ENCODE results near the gene CDKN2C. TPM values are rescaled to one million over a fixed set of nuclear protein-coding genes. Genes with fewer than 3 reads are reported as not detected.

Gene CDKN2C
- total RNA-seq, 1 experiment from 2014 or later, result 66.6 TPM

DNA sequence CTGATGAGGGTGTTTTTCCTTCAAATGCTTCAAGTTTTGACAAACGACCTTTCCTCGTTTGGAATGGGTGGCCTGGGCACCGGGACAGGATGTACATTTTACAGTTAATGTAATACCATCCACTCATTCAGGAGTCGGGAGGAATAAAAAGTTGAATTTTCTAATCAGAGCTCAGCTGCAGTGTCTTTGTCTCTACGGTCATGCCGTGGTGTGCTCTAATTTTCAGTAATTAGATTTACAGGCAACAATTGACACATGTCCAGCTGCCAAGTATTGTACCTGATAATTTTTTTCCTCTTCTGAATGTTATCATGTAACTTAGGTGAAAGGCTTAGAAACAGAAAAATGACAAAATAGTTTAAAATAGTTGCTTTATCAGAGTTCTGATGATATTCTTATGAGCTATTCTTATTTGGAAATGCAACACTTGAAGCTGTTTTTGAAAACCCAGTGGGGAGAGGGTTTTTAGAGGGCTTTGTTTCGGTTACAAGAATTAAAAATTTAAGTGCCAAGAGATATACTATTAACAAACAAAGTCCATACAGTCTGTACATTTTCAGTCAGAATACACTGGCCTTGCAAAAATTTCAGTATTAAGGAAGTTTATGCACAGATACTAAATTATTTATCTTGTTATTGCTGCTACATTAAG lies 1.0 kb downstream of the CDKN2C start:
- H3K27me3 ChIP-seq, result no peaks in the 10 kb centered on the region
- DNase-seq, result peak; percentile 11 to 36
- peaks cover 13% of the 10 kb centered on the region; the same call in 1 of the 2 replicates for H3K36me3 ChIP-seq
- H3K27ac ChIP-seq, result peak overlapping the region; percentile 91; the same call in 1 of the 2 replicates
- H3K4me1 ChIP-seq, result peaks cover 10% of the 10 kb centered on the region; the same call in 1 of the 2 replicates
- H3K4me3 ChIP-seq, result peak overlapping the region; percentile 84
- no peaks in the 10 kb centered on the region for H3K9me3 ChIP-seq (replicated peaks)

DNA sequence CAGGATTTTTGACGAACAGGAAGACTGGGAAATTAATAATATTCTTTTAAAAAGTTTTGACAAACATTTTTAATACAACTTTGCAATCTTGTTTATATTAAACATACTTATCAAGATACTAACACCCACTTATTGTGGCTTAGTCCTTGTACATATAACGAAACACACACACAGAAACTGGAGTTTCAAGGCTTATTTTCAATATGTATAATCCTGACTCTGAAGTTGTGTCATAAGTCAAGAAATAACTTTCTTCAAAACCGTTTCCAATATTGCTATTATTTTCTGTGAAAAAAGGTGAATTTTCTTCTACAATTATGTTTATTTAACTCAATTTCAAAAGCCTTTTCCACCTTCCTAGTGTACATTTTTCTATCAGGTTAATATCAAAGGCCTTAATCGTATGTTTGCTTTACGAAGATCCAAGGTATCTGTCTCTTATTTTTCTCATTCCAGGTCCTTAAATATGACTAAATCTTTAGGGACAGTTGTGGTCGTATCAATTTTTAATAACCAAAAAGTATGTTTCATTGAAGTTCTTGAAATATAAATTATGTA lies 1.8 kb downstream of the CDKN2C start:
- DNase-seq, result peak in 1 of 2 experiments; percentile 22
- Histone ChIP-seq H3K36me3 (peaks cover 13% of the 10 kb centered on the region; the same call in 1 of the 2 replicates), H3K9me3 (replicated peaks) (no peaks in the 10 kb centered on the region), H3K4me3 (peak overlapping the region; percentile 84), H3K4me1 (peaks cover 10% of the 10 kb centered on the region; the same call in 1 of the 2 replicates), H3K27me3 (no peaks in the 10 kb centered on the region), H3K27ac (peak overlapping the region; percentile 91; the same call in 1 of the 2 replicates)

DNA sequence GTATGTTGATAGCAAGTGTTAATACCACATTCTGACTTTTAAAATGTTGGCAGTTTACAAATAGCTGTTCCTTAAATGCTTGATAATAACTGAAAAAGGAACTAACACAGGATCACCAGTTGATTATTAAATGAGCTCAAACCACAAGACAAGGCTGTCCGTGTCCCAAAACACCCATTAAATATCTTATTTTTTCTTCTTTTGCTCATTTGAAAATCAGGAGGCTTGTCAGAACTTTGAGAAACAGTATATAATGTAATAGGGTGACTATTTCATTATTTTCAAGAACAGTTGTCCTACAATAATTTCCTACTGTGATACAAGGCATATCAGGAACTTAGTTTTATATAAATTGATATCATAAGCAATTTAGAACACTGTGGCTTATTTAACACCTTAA lies 2.7 kb downstream of the CDKN2C start:
- Histone ChIP-seq H3K36me3 (peaks cover 13% of the 10 kb centered on the region; the same call in 1 of the 2 replicates), H3K27ac (peak overlapping the region; percentile 6; the same call in 1 of the 2 replicates), H3K27me3 (no peaks in the 10 kb centered on the region), H3K4me1 (peaks cover 7% of the 10 kb centered on the region; the same call in 1 of the 2 replicates), H3K9me3 (replicated peaks) (no peaks in the 10 kb centered on the region), H3K4me3 (peak overlapping the region; percentile 84)
- DNase-seq, result peak in 1 of 2 experiments; percentile 25

DNA sequence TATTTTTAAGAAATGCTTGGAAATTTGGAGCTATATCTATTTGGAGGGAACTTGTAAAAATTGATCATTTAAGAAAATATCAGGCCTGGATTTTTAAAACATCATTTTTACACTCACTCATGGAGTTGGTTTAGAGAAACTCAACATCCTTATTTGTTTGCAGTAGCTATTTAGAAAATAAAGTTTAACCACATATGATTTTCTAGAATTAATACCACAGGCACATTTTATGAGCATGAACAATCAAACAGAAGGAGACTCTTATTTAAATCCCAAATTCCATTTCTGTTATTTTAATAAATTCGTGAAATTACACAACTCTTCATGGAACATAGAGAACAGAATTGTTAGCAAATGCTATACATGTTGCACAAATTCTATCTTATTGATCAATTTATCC lies 3.2 kb downstream of the CDKN2C start:
- H3K4me3 ChIP-seq, result no peak overlapping the region
- DNase-seq, result no peak
- no peaks in the 10 kb centered on the region for H3K9me3 ChIP-seq (replicated peaks)
- peaks cover 13% of the 10 kb centered on the region; the same call in 1 of the 2 replicates for H3K36me3 ChIP-seq
- no peaks in the 10 kb centered on the region for H3K27me3 ChIP-seq
- peaks cover 7% of the 10 kb centered on the region; the same call in 1 of the 2 replicates for H3K4me1 ChIP-seq
- no peak overlapping the region; the same call in 1 of the 2 replicates for H3K27ac ChIP-seq

DNA sequence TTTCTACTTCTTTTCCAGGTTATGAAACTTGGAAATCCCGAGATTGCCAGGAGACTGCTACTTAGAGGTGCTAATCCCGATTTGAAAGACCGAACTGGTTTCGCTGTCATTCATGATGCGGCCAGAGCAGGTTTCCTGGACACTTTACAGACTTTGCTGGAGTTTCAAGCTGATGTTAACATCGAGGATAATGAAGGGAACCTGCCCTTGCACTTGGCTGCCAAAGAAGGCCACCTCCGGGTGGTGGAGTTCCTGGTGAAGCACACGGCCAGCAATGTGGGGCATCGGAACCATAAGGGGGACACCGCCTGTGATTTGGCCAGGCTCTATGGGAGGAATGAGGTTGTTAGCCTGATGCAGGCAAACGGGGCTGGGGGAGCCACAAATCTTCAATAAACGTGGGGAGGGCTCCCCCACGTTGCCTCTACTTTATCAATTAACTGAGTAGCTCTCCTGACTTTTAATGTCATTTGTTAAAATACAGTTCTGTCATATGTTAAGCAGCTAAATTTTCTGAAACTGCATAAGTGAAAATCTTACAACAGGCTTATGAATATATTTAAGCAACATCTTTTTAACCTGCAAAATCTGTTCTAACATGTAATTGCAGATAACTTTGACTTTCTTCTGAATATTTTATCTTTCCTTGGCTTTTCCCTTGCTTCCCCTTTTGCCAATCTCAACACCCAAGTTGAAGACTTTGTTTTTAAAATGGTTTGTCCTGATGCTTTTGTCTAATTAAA lies 4.0 kb downstream of the CDKN2C start:
- peaks cover 13% of the 10 kb centered on the region; the same call in 1 of the 2 replicates for H3K36me3 ChIP-seq

DNA sequence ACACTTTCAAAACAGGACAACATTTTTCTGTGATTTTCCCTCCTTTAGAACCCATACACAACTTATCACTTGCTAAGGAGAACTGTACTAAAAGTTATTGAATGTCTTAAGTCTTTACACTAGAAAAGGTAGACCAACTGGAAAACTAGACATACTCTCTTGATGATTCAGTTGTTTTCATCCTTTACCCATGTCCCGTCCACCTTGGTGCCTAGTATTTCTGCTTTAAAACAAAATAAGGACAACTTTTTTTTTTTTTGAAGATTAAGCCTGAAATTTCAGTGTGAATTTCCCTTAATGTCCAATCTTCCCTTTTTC lies 4.5 kb downstream of the CDKN2C start:
- Histone ChIP-seq H3K4me1 (peaks cover 7% of the 10 kb centered on the region; the same call in 1 of the 2 replicates), H3K4me3 (no peak overlapping the region), H3K9me3 (replicated peaks) (no peaks in the 10 kb centered on the region), H3K36me3 (peaks cover 13% of the 10 kb centered on the region; the same call in 1 of the 2 replicates), H3K27me3 (no peaks in the 10 kb centered on the region), H3K27ac (no peak overlapping the region; the same call in 1 of the 2 replicates)
- DNase-seq, result no peak

More for the DNA sequence above, 4.0 kb downstream of the CDKN2C start:
- Histone ChIP-seq H3K27ac (no peak overlapping the region; the same call in 1 of the 2 replicates), H3K4me3 (no peak overlapping the region), H3K9me3 (replicated peaks) (no peaks in the 10 kb centered on the region), H3K4me1 (peaks cover 7% of the 10 kb centered on the region; the same call in 1 of the 2 replicates), H3K27me3 (no peaks in the 10 kb centered on the region)
- no peak for DNase-seq

DNA sequence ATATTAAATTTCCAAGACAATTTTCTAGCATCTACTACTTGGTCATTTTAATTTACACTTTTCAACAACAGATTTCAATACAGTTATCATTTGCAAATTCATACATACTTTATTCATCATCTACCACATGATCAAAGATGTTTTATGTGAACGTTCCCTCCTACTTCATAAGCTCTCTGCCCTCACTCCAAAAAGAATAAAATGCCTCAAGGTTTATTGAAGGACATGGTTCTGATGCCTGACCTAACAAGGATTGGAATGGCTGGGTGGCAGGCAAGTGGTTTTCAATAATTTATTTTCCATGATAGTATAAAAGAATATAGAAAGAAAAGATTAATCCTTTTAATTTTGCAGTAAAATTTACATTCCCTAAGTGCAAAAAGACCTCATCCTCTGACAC lies 5.4 kb downstream of the CDKN2C start:
- H3K36me3 ChIP-seq, result peaks cover 13% of the 10 kb centered on the region; the same call in 1 of the 2 replicates
- DNase-seq, result peak in 1 of 2 experiments; percentile 40
- H3K4me3 ChIP-seq, result peak overlapping the region; percentile 96; the same call in 1 of the 2 replicates
- H3K27me3 ChIP-seq, result no peaks in the 10 kb centered on the region
- H3K9me3 ChIP-seq (replicated peaks), result no peaks in the 10 kb centered on the region
- peak overlapping the region; percentile 99 for H3K27ac ChIP-seq
- peaks cover 12% of the 10 kb centered on the region; the same call in 1 of the 2 replicates for H3K4me1 ChIP-seq

DNA sequence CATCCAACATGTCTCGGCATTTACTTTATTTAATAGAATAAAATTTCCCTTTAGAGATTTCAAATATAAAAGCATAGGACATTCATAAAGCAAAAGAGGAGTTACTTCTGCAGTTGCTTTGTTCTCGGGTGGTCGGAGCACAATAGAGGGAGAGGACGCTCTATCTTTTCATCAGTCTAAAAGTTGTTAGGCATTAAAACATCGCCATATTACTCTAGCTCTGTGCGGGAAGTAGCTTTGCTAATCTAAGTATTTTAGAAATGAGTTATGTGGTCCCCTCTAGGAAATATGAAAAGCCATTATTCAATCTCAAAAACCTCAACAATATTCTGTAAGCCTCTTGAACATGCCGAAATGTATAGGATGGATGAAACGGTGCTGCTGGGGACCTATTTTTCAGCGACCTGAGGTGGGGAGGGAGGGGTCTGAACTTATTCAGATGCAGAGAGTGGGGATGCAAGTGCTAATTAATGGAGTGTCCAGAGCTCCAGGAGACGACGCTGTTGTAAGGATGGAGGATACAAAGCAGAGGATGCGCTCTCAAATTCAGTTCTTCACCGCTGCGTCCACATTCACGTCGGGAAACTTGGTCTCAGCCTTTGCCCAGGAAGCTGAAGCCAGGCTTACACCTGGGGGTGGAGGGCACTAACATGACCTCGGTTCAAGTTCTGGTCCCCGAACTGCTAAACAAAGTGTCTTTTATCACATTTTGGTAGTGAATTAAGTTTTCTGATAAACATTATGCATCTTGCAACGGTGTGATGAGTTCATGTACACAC lies 6.3 kb downstream of the CDKN2C start:
- H3K4me3 ChIP-seq, result peak overlapping the region; percentile 96
- H3K27ac ChIP-seq, result peak overlapping the region; percentile 99
- H3K36me3 ChIP-seq, result peaks cover 13% of the 10 kb centered on the region; the same call in 1 of the 2 replicates
- no peaks in the 10 kb centered on the region for H3K27me3 ChIP-seq
- DNase-seq, result peak; percentile 28 to 60
- peaks cover 15% of the 10 kb centered on the region for H3K4me1 ChIP-seq
- H3K9me3 ChIP-seq (replicated peaks), result no peaks in the 10 kb centered on the region

DNA sequence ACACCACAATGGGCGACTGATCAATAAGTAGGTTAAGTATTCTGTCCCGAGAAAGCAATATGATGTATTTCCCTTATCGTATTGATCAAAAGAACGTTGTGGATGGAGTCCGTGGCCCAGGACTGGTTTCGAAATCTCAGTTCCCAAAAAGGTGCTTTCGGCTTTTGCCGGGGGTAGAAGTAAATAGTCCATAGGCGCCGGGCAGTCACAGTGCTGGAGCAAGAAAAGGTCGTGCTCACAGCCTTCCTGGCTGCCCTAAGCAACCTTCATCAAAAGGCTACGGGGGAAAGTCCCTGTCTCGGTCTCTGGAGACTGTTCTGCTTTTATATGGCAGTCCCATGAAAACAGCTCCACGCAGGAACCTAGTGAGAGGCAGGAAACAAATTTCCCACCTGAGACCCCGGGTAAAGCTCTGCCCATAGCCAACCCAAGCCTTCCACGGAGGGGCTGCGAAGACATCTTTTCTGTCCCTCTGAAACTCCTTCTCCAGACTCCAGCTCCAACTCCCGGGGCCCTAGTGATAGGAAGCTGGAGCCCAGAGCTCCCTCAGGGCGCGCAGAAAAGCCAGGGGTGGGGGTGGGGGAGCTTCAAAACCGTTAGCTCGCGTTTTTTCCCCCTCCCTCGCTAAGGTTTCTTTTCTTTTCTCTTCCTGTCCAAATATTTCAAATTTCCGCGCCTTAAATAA lies 7.0 kb downstream of the CDKN2C start:
- H3K36me3 ChIP-seq, result peaks cover 13% of the 10 kb centered on the region; the same call in 1 of the 2 replicates
- peaks cover 22% of the 10 kb centered on the region for H3K4me1 ChIP-seq
- no peaks in the 10 kb centered on the region for H3K9me3 ChIP-seq (replicated peaks)
- no peaks in the 10 kb centered on the region for H3K27me3 ChIP-seq
- H3K27ac ChIP-seq, result peak overlapping the region; percentile 99
- H3K4me3 ChIP-seq, result peak overlapping the region; percentile 96
- peak; percentile 80 to 89 for DNase-seq

DNA sequence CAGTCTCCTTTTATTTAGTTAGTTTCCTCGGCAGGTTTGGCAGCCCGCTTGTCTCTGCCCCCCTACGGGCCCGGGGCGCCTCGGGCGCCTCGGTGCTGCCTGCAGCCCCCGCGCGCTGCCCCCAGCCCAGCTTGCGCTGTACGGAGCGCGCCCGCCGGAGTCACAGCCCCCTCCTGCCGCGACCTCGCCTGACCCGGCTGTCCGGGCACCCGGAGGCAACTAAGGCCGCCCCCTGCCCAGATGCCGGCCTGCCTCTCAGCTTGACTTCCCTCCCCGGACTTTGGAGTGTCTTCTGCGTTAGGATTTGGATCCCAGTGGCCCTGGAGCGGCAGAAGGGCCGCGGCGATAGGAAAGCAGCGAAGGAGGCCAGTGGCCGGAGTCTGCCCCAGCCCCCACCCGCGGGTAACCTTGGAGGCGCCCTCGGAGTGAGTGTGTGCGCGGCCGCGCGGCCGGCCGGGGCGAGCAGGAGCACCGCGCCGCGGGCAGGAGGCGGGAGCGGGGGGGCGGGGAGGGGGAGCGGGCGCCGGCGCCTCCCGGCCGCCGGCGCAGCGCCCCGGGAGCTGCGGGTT lies 7.6 kb downstream of the CDKN2C start:
- DNase-seq, result peak; percentile 70 to 73
- Histone ChIP-seq H3K36me3 (peaks cover 13% of the 10 kb centered on the region; the same call in 1 of the 2 replicates), H3K27me3 (no peaks in the 10 kb centered on the region), H3K4me1 (peaks cover 28% of the 10 kb centered on the region), H3K27ac (peak overlapping the region; percentile 99), H3K4me3 (peak overlapping the region; percentile 96), H3K9me3 (replicated peaks) (no peaks in the 10 kb centered on the region)

DNA sequence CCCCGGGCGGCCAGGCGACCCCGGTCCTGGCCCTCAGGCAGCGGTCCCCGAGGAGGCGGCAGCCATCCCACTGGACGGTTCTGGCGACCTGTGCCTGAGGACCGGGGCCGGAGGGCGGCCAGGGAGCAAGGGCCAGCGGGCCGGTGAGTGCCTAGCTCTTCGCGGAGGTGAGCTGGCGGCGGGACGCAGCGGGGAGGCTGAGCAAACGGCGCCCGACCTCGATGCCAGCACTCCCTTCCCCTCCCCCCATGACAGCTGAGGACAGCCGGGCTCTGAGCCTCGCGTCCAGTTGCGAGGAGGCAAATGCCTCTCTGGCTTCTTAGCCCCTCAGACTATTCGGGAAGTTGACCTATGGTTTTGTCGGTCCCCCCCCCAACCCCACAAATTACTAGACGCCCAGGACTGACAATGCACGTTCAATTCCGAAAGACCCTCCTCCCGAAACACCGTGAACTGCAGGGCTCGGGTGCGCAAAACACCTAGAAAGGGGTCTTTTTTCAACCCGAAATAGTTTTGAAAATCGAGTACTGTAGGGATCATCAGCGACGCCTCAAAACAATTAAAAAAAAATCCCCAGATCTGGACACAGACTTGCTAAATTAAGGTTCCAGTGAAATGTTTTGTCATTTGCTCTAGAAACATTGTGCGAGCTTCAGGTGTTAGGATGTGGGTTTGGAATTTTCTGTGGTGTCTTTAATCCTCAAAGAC lies 8.3 kb downstream of the CDKN2C start:
- H3K27me3 ChIP-seq, result no peaks in the 10 kb centered on the region
- H3K4me1 ChIP-seq, result peaks cover 28% of the 10 kb centered on the region
- peak overlapping the region; percentile 96 for H3K4me3 ChIP-seq
- H3K9me3 ChIP-seq (replicated peaks), result no peaks in the 10 kb centered on the region
- H3K27ac ChIP-seq, result peak overlapping the region; percentile 99
- DNase-seq, result peak; percentile 94 to 96
- H3K36me3 ChIP-seq, result peaks cover 7% of the 10 kb centered on the region; the same call in 1 of the 2 replicates

DNA sequence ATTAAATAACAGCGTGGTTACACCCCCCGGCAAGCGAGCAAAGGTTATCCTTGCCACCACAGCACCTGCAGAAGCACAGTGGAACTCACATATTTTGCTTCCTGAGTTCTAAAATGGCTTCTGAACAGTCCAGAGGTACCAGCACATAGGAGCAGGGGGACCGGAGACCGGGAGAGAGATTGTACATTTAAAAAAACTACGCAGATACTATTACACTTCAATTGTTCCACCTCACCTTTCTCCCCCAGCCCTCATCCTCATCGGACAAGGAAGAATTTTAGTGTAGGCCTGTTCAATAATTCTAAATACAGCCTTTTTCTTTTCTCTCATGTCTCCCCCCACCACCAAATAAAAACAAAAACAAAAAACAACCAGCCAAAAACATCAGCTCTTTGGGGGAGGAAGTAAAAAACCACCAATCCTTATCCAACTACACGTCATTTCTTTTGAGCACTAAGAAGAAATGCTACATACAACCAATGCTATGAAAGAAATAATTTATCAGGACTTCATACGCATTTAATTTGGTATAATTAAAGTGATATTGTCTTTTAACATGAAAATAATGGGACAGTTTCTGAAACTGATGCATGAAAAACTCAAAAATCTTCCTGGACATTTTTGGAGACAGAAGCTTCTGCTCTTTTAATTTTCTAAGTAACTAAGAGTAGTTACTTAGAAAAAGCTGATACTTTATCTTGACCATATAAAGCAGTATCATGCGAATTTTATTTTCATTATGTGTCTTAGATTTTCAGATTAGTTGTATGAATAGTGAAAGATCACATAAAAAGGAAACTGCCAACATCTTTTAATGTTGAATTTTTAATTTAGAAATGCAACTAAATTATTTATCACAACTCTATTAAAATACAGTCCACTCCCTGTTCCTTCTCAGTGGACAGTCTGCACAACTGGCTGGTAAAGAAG lies 9.1 kb downstream of the CDKN2C start:
- Histone ChIP-seq H3K9me3 (replicated peaks) (no peaks in the 10 kb centered on the region), H3K4me3 (peak overlapping the region; percentile 96), H3K36me3 (peaks cover 3% of the 10 kb centered on the region; the same call in 1 of the 2 replicates), H3K27me3 (no peaks in the 10 kb centered on the region), H3K27ac (peak overlapping the region; percentile 99), H3K4me1 (peaks cover 26% of the 10 kb centered on the region)
- peak; percentile 67 to 79 for DNase-seq
